NCI-H2196 (cell line): Measurements from ENCODE around the gene COX4I1.

Experiments used
- DNase-seq: peaks from one replicate; lab custom pipeline; 2025; ENCODE audit not compliant: unreplicated experiment; lab: John Stamatoyannopoulos, UW

The COX4I1 gene

DNA sequence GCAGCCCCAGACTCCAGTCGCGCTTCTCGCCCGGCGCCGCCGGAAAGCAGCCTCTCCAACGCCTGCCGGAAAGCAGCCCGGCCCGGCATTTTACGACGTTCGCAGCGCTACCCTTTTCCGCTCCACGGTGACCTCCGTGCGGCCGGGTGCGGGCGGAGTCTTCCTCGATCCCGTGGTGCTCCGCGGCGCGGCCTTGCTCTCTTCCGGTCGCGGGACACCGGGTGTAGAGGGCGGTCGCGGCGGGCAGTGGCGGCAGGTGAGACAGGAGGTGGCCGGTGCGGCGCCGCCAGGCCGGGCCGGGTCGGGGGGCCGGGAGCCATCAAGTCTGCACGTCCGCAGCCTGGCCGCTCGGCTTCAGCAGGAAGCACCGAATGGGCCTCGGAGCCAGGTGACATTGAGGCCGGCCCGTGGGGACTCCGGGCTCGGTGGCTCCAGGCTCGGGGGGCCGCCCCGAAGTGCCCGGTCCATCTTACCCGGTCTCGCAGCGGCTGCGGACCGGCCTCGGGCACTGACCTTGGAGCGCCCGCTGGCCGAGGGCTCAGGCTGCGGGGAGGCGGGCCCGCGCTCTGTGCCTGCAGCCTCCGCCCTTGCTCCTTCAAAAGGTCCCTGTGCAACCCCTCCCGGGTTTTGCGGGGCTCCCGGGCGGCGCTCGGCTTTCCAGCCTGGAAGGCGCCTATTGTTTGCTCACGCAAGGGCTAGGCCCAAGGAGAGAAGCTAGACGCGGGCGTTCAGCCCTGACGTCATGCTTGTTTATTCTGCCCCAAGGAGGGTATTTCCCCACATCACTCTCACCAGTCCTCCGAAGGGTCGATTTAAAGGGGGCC, at the start of gene COX4I1, which contains the start of gene EMC8:
TSS of gene COX4I1 (plus strand) at position 199 of the 824 bp plus-strand sequence. CDS start 1,511 bp downstream, outside the sequence.
TSS of gene EMC8 (minus strand) at position 48 of the 824 bp plus-strand sequence. CDS start 249 bp downstream, outside the sequence.
- peak; percentile 80 for DNase-seq

DNA sequence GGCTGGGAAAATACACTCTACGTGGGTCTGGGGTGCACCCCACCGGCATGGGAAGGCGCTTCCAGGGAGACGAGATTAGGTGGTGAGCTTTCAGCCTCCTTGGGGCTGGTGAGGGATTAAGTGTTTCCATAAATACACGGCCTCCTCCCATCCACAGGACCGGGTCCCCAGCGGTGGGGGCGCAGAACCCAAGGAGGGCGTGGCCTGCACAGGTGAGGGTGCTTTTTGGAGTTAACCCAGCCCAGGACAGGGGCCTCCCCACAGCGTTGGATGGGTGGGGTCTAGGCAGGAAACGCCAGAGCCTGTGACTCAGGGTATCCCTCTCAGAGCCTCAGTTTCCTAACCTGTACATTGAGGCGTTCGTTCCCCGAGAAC, 49.7 kb upstream of the COX4I1 start:
- no peak for DNase-seq

DNA sequence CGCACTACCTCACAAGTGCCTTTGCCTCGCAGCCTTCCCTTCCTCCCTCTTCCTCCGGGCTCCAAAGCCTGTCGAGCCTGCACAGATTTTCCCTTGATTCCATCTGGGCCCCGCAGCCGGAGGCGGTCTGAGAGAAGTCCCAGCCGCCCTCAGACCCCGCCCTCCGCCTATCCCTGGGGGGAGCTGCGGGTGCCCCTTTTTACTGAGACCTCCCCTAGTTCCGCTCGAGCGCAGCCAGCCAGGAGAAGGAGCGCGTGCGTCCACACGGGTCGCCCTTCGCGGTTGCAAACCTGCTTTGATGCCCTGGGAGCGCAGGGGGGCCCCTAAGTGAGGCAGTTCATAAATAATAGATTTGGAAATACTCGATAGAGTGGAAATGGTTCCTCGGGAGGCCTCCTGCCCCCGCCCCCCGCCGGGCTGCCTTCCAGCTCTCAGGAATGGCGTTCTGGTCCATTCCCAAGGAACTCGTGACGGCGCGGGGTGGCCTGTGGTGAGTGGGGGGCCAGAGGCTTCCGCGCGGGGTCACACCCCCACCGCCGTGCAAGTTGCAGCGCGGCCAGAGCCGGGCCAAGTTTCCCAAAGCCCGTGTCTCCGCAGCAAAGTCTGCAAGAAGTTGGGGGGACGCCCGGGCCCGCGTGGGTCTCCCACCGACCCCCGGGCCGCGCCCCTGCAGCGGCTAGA, 49.2 kb upstream of the COX4I1 start:
- DNase-seq: no peak

DNA sequence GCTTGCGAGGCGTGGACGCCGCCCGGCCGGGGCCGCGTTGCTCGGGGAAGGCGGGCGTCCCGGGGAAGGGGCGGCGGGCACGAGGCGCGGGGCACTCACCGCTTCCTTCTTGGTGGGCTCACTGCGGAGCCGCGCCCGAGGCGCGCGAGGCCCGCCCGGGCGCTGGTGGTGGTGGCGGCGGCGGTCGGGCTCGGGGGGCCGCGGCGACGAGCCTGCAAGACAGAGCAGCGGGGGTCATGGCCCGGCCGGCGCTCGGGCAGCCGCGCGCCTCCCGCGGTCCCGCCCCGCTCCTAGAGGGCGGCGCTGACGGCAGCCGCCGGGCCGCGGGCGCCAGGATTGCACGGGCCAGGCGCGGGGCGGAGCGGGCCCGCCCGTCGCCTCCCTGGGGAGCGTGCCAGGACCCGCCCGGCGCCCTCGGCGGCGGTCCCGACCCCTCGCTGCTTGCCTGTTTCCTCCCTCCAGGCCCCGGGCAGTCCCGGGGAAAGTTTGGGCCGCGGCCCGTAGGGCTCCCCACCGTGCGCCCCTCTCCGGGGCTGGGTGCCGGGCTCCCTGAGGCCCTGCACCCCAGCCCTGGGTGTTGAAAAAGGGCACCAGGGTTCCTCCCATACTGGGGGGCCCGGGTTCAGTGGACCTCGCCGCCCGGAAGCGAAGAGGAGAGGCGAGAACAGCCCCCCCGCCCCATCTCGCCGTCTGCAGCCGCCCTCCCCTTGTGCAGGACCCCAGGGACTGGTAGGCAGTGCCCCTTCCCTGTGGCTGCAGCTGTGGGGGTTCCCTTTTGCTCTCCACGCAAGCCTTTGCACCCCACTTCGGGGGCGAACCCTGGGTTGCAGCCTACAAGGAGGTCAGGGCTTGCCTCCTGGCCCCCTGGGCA, 48.4 kb upstream of the COX4I1 start, which contains the start of gene C16orf74:
TSS of gene C16orf74 (minus strand) at position 270 of the 871 bp plus-strand sequence. CDS start 15,879 bp downstream, outside the sequence.
- peak; percentile 29 for DNase-seq

DNA sequence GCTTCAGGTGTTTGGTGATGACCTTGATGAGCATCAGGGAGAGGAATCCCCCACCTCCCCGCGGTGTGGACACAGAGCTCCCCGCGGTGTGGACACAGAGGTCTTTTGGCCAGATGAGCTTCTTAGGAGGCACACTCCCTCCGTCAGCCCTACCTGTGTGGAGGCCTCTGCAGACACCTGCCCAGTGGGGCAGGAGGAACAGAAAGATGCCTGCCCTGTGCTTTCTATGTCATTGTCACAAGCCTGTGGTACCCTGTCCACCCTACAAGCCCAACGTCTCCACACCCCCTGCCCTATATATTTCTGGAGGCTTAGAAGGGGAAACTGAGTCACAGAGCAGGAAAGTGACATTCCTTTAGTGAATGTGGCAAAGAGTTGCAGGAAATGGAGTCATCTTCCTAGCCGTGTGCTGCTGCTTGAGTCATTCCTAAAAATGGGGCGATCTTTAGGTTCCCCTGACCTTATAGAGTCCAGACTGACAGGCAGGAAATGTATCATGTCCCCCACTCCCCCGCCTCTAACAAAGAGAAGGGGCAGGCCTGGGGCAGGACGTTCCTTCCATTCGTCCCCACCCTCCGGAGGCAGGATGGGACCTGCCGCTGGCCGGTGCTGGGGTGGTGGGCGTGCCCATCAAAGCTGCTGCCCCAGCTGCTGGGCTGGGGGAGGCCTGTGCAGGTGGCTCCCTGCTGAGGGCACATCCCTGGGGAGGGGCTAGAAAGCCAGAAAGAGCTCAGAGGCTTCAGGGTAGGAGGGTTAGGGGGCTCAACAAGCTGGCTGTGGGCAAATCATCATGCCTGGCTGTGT, 47.6 kb upstream of the COX4I1 start:
- DNase-seq: no peak

DNA sequence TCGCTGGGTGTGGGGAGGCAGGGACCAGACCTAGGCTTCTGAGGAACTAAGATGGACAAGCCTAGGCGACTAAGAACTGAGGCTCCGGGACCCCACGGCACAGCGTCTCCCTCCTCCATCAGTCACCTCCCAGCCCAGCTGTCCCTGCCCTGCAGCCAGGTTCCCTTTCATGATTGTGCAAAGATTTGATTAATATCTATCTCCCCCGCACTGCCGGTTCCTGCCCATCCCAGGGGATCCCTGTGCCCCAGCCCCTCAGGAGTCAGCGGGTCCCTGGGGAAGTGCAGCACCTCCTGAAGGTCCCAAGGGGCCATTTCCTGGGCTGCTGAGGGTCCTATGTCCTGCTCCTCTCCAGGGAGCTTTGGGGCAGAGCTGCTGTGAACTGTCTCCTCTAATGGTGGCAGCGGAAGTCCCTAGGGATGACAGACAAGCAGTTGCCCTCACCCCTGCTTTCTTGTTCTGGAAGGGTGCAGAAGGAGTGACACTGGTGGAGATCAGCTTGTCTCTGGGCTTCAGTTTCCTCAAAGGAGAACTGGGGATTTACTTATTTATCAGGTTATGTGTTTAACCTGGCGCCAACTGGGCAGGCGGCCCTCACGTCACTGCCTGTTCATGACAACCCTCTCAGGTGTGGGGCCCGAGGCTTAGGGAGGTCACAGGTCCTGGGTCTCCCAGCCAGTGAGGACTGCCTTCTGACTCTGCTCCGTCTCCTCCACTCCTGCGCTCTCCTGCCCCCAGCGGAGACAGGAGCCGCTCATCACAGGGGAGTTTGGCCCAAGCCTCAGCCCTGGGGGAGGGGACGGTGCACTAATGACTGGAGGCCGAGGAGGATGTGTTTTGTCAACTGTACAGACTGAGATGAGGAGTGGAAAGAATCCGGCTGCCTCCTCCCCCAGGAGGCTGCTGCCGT, 46.7 kb upstream of the COX4I1 start:
- DNase-seq: no peak

DNA sequence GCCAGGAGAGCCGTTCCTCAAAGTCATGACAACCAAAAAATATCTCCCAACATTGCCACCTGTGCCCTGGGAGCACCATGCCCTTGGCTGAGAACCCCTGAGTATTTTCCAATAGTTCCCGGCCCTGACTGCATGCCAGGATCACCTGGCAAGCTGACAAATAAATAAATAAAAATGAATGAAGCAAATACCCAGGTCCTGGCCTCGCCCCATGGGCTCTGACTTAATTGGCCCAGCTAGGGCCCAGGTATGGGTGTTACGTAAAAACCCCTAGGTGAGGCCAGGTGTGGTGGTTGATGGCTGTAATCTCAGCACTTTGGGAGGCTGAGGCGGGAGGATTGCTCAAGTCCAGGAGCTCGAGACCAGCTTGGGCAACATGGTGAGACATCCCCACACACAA, 45.9 kb upstream of the COX4I1 start:
- no peak for DNase-seq

DNA sequence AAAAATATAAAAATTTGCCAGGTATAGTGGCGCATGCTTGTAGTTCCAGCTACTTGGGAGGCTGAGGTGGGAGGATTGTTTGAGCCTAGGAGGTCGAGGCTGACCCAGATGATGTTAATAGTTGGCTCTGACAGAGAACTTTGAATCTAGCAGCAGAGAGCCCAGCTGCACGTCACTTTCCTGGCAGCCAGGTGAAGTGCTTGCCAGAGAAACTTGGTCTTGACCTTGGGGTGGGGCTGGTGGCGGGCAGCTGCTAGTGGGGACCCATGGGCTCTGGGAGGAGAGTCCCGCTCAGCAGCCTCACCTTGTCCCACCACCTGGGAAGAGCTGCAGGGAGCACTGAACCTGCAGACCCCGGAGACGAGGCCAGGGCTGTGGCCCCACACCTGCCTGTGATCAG, 45.5 kb upstream of the COX4I1 start:
- DNase-seq: no peak

DNA sequence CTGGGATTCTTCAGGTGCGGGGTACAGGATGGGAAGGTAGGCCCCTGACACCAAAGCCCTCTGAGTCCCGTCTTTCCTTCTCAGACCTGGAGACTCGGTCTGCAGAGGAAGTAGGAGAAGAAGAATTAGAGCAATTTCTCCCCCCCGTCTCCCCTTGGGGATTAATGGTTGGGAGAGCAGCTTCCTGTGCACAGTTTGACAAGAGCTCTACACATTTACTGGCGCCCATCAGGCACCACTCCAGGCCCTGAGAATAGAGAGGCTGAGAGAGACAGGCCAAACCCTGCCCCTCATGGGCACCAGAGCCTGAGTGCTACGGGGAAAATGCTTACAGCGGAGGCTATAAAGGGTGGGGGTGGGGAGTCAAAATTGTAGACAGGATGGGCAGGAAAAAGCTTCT, 45.1 kb upstream of the COX4I1 start:
- DNase-seq: peak; percentile 27

DNA sequence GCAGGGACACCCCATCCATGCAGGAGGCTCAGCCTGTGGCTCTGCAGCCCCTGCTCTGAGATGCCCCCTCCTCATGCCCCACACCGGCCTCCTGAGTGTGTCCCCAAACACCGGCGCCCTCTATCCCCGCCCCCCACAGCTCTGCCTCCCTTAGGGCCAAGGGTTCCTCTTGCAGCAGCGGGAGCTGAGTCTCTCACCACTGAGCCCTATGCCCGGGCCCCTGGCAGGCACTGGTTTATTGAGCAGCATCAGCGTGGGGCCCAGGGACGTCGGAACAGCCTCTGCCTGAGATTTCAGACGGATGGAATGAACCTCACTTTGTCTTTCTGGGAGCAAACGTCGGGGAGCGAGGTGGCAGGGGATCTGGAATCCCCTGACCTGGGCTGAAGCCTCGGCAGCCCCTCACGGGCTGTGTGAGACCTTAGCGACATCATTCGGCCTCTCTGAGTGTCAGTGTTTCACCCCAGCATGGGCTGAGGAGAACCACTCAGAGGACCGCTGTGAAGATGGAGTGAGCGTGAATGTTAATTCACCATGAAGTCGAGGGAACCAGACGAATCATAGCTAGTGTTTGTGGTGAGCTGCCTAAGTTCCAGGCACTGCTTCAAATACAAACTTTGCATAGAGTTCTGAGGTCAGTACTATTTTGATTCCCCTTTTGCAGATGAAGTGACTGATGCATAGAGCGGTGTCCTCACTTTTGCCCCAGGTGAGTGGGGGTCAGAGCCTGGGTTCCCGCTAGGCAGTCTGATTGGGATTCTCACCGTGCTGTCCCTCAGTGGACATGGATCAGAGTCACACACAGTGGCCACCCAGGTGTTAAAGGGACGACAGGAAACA, 43.3 kb upstream of the COX4I1 start:
- DNase-seq: no peak

DNA sequence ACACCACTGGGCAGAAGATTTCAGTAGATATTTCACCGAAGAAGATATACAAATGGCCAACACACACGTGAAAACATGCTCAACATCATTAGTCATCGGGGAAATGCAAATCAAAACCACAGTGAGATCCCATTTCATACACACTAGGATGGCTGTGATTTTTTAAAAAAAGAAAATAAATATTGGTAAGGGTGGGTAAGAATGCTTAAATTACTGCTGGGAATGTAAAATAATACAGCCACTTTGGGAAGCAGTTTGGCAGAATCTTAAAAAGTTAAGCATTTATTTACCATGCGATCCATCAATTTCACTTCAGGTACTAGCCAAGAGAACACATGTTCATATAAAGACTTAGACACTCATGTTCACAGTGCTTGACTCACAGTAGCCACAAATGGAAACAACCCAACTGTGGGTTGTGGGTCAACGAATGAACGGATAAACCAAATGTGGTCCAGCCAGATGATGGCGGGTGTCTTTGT, 42.1 kb upstream of the COX4I1 start:
- DNase-seq: no peak

DNA sequence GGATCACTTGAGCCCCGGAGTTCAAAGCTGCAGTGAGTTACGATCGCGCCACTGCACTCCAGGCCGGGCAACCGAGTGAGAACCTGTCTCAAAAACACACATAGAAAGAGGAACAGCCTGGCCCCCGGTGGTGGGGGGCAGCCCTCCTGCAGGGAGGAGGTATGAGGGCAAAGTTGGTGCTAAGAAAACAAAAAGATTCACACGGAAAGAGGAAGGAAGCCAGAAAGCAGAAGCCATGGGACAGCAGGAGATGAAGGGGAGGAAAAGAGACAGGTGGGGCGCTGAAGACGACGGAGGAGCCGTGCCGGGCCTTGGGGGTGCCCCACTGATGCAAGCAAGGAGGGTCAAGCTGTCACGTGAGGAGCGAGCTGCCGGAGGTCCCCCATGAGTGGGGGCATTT, 40.4 kb upstream of the COX4I1 start:
- no peak for DNase-seq

DNA sequence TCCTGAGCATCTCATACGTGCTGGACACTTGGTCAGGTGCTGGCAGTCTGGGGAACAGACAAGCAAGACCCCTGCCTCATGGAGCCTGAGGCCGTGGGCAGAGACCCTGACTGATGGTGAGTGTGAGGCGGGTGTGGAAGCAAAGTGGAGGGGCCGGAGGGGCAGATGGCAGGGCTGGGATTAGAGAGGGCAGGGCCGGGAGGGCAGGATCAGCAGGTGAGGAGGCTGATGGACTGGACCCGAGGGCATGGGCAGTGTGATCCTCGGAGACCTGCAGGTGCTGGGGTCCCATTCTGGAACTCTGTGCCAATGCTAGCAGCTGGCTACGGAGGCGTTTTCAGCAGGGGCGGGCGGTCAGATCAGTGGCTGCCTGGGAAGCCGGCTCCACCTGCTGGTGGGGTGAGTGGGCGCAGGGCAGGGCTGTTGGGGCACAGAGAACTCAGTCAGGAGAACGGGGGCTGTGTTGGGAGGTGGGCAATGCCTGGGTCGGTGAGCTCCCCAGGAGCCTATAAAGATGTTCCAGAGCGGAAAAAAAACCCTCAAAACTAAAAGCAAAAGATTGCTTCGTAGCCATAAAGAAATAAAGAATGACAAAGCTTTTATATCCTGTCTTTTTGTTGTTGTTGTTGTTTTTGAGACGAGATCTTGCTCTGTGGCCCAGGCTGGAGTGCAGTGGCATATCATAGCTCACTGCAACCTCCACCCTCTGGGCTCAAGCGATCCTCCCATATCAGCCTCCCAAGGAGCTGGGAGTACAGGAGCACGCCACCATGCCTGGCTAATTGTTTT, 39.7 kb upstream of the COX4I1 start:
- DNase-seq: peak; percentile 7

DNA sequence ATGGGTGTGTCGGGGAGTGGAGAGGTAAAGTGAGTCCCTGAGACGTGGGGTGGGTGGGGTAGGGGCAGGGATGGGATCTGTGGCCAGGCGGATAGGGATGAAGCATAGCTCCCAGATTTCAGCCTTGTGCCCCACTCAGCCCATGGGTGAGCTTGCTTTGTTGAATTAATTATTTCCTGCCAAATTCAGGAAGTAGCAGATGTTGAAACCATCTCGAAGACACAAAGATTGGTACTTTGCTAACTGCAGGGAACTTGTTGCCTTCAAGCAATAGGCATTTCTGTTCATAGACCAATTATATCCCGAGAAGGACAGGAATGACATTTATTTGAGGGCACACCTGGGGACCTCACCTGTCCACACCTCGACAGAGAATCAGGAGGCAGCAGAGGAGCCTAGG, 37.6 kb upstream of the COX4I1 start:
- no peak for DNase-seq

DNA sequence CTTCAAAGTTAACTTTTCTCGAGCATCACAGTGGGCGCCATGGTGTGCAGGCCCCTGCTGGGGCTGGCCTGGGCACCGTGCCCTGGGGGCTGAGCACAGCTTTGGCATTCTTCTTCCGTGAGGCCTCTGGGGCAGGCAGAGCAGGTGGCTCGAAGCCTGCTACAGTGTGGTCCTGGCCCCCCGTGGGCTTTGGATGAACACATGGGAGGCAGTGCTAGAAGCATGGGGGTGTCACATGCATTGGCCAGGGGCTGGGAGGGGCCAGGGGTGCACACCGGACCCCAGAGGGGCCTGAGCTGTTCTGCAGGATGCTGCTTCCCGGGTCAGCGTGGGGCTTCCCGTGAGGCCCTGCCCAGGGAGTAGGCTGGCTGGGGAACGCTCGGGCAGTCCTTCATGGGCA, 36.5 kb upstream of the COX4I1 start:
- DNase-seq: no peak

DNA sequence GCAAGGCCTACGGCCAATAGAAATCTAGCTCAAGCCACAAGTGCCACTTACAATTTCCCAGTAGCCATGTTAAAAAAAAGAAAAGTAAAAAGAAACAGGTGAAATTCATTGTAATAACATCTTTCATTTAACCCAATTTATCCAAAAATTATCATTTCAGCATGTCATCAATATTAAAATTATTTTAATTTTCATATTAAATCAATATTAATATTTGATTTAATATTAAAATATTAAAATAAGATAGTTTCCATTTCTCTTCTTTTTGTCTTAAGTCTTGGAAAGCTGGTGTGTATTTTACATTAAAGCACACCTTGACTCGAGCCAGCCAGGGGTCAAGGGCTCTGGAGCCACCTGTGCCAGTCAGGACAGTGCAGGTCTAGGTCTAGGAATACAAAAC, 35.9 kb upstream of the COX4I1 start:
- DNase-seq: no peak

DNA sequence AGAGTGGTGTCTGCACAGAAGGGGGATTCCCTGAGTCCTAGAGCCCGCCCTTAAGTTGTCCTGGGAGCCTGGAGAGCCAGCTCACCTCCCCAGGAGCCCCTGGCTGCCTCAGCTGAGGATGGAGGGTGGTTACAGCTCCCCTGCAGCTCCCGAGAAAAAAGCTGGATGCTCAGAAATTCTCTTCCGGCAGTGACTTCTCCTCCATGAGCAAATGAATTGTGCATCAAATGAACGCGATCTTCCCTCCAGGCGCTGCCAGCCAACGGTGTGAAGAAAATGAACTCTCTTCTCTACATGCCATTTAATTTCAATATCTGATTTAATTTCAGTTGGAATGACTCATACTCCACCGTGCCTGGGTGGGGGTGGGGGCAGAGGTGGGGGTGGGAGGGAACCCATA, 34.3 kb upstream of the COX4I1 start:
- DNase-seq: no peak

DNA sequence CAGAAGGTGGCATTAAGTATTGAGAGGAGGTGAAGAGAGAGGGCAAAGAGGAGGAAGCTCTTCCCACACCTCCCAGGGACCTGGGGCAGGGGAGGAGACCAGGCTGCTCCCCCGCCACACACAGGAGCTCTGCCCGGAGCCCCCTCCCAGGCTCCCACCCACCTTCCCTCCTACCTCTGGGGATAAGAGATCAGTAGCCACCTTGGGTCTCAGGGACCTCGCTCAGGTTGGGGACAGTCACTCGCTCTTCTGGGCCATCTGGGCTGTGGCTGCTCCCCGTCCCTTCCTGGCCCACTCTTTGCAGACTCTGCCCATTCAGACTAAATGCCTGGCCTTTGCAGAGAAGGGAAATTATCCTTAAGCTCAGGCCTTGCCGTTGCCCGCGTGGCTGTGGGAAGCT, 33.7 kb upstream of the COX4I1 start:
- no peak for DNase-seq
